ENCODE measurements around the gene NCAPG.
"Not testable (repeated sequence)": the region's sequence is repeated elsewhere in the genome, so short reads cannot be mapped to it uniquely, and the experiment has no call there.

The NCAPG gene

DNA sequence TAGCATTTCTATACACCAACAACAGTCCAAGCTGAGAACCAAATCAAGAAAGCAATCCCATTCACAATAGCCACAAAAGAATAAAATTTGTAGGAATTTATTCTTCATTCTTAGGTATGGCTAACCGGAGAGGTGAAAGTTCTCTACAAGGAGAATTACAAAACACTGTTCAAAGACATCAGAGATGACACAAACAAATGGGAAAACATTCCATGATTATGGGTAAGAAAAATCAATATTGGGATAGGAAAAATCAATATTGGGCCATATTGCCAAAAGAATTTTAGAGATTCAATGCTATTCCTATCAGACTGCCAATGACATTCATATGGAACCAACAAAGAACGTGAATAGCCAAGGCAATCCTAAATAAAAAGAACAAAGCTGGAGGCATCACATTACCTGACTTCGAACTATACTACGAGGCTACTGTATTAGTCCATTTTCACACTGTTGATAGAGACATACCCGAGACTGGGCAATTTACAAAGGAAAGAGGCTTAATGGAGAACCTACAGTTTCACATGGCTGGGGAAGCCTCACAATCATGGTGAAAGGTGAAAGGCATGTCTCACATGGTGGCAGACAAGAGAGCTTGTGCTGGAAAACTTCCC is 49.1 kb downstream of the NCAPG start (continued):
- TF ChIP-seq, protein P1, sequence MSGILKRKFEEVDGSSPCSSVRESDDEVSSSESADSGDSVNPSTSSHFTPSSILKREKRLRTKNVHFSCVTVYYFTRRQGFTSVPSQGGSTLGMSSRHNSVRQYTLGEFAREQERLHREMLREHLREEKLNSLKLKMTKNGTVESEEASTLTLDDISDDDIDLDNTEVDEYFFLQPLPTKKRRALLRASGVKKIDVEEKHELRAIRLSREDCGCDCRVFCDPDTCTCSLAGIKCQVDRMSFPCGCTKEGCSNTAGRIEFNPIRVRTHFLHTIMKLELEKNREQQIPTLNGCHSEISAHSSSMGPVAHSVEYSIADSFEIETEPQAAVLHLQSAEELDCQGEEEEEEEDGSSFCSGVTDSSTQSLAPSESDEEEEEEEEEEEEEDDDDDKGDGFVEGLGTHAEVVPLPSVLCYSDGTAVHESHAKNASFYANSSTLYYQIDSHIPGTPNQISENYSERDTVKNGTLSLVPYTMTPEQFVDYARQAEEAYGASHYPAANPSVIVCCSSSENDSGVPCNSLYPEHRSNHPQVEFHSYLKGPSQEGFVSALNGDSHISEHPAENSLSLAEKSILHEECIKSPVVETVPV (CRISPR knock-in tag; IDR thresholded peaks at IDR 0.05): no peak
- no peak for TF ChIP-seq ZNF70 (CRISPR knock-in tag; IDR thresholded peaks at IDR 0.05)

DNA sequence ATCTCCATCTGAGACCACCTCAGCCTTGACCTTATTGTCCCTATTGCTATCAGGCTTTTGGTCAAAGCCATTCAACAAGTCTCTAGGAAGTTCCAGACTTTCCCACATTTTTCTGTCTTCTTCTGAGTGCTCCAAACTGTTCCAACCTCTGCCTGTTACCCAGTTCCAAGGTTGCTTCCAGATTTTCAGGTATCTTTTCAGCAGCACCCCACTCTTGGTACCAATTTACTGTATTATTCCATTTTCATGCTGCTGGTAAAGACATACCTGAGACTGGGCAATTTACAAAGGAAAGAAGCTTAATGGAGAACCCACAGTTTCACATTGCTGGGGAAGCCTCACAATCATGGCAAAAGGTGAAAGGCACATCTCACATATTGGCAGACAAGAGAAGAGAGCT is 51.1 kb downstream of the NCAPG start:
- not testable (repeated sequence) for ATAC-seq

DNA sequence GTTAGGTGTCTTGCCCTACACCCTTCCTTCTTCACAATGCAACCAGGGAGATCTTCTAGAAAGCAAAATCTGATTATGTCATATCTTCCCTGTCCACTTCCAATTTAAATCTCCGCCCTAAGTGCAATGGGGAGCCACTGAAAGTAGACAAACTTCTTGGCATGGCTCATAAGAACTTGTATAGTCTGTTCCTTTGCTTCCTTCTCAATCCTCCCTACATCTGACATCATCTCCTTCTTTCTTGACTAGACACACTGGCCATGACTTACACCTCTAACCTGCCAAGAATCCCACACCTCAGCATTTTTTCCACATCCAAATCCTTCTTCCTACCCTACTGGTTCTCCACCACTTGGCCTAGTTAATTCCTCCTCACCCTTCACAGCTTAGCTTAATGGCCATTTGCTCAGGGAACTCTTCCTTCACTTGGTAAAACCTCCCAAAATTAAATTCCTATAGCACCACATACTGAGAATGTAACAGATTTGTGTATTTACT is 55.1 kb downstream of the NCAPG start:
- TF ChIP-seq, protein P1 (CRISPR knock-in tag; IDR thresholded peaks at IDR 0.05): no peak
- TF ChIP-seq, protein P2, sequence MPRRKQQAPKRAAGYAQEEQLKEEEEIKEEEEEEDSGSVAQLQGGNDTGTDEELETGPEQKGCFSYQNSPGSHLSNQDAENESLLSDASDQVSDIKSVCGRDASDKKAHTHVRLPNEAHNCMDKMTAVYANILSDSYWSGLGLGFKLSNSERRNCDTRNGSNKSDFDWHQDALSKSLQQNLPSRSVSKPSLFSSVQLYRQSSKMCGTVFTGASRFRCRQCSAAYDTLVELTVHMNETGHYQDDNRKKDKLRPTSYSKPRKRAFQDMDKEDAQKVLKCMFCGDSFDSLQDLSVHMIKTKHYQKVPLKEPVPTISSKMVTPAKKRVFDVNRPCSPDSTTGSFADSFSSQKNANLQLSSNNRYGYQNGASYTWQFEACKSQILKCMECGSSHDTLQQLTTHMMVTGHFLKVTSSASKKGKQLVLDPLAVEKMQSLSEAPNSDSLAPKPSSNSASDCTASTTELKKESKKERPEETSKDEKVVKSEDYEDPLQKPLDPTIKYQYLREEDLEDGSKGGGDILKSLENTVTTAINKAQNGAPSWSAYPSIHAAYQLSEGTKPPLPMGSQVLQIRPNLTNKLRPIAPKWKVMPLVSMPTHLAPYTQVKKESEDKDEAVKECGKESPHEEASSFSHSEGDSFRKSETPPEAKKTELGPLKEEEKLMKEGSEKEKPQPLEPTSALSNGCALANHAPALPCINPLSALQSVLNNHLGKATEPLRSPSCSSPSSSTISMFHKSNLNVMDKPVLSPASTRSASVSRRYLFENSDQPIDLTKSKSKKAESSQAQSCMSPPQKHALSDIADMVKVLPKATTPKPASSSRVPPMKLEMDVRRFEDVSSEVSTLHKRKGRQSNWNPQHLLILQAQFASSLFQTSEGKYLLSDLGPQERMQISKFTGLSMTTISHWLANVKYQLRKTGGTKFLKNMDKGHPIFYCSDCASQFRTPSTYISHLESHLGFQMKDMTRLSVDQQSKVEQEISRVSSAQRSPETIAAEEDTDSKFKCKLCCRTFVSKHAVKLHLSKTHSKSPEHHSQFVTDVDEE (CRISPR knock-in tag; IDR thresholded peaks at IDR 0.05): no peak
- TF ChIP-seq, protein P3, sequence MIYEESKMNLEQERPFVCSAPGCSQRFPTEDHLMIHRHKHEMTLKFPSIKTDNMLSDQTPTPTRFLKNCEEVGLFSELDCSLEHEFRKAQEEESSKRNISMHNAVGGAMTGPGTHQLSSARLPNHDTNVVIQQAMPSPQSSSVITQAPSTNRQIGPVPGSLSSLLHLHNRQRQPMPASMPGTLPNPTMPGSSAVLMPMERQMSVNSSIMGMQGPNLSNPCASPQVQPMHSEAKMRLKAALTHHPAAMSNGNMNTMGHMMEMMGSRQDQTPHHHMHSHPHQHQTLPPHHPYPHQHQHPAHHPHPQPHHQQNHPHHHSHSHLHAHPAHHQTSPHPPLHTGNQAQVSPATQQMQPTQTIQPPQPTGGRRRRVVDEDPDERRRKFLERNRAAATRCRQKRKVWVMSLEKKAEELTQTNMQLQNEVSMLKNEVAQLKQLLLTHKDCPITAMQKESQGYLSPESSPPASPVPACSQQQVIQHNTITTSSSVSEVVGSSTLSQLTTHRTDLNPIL (CRISPR knock-in tag; IDR thresholded peaks at IDR 0.05; ENCODE audit: low read depth): no peak
- TF ChIP-seq OSR1 (CRISPR knock-in tag; IDR thresholded peaks at IDR 0.05) (no peak), RARB (CRISPR knock-in tag; IDR thresholded peaks at IDR 0.05) (no peak), PPARA (CRISPR knock-in tag; IDR thresholded peaks at IDR 0.05; ENCODE audit: borderline replicate concordance) (no peak), TCF4 (CRISPR knock-in tag; IDR thresholded peaks at IDR 0.05; ENCODE audit: borderline replicate concordance) (no peak), SNAI2 (CRISPR knock-in tag; IDR thresholded peaks at IDR 0.05) (no peak), ZC3H10 (CRISPR knock-in tag; IDR thresholded peaks at IDR 0.05) (no peak), ZFP30 (CRISPR knock-in tag; IDR thresholded peaks at IDR 0.05) (no peak), ZNF565 (CRISPR knock-in tag; conservative IDR thresholded peaks at IDR 0.05; ENCODE audit: low read depth) (no peak), ZNF8 (CRISPR knock-in tag; IDR thresholded peaks at IDR 0.05) (no peak), ZFP3 (CRISPR knock-in tag; IDR thresholded peaks at IDR 0.05) (no peak), TOX (CRISPR knock-in tag; IDR thresholded peaks at IDR 0.05; ENCODE audit: borderline replicate concordance) (no peak), GLIS3 (CRISPR knock-in tag; IDR thresholded peaks at IDR 0.05) (no peak), ZNF70 (CRISPR knock-in tag; IDR thresholded peaks at IDR 0.05) (no peak), ISL1 (CRISPR knock-in tag; IDR thresholded peaks at IDR 0.05) (no peak), ARNTL (CRISPR knock-in tag; IDR thresholded peaks at IDR 0.05; ENCODE audit: borderline replicate concordance, low read depth) (no peak)
- TF ChIP-seq, protein P4, sequence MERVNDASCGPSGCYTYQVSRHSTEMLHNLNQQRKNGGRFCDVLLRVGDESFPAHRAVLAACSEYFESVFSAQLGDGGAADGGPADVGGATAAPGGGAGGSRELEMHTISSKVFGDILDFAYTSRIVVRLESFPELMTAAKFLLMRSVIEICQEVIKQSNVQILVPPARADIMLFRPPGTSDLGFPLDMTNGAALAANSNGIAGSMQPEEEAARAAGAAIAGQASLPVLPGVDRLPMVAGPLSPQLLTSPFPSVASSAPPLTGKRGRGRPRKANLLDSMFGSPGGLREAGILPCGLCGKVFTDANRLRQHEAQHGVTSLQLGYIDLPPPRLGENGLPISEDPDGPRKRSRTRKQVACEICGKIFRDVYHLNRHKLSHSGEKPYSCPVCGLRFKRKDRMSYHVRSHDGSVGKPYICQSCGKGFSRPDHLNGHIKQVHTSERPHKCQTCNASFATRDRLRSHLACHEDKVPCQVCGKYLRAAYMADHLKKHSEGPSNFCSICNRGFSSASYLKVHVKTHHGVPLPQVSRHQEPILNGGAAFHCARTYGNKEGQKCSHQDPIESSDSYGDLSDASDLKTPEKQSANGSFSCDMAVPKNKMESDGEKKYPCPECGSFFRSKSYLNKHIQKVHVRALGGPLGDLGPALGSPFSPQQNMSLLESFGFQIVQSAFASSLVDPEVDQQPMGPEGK (CRISPR knock-in tag; IDR thresholded peaks at IDR 0.05; ENCODE audit: borderline replicate concordance): no peak
- TF ChIP-seq, protein P5, sequence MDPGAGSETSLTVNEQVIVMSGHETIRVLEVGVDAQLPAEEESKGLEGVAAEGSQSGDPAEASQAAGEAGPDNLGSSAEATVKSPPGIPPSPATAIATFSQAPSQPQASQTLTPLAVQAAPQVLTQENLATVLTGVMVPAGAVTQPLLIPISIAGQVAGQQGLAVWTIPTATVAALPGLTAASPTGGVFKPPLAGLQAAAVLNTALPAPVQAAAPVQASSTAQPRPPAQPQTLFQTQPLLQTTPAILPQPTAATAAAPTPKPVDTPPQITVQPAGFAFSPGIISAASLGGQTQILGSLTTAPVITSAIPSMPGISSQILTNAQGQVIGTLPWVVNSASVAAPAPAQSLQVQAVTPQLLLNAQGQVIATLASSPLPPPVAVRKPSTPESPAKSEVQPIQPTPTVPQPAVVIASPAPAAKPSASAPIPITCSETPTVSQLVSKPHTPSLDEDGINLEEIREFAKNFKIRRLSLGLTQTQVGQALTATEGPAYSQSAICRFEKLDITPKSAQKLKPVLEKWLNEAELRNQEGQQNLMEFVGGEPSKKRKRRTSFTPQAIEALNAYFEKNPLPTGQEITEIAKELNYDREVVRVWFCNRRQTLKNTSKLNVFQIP (CRISPR knock-in tag; IDR thresholded peaks at IDR 0.05; ENCODE audit: borderline replicate concordance, low read depth): no peak
- no peak for ATAC-seq

All from SK-N-SH treated with all-trans-retinoic acid at 6 μM for 48 hours (cell line).